Activated CD4-positive, alpha-beta T cell treated with anti-CD3 and anti-CD28 coated beads, Interleukin-2, amount 10 ng/mL, durations not matched to agents 7 days and 5 days (primary cell): Measurements from ENCODE around the gene SCUBE1. TPM values are rescaled to one million over a fixed set of nuclear protein-coding genes. Genes with fewer than 3 reads are reported as not detected.

Experiments
- CTCF ChIA-PET: fragments of 350-600 bp; sonication (Branson Sonifier 250); formaldehyde crosslinking; loops from one replicate; lab custom pipeline; 2021; ENCODE audit warnings: antibody characterized with exemption; lab: Charles Lee
- POLR2A ChIA-PET: fragments of 350-600 bp; sonication (Branson Sonifier 250); formaldehyde crosslinking; loops from one replicate; lab custom pipeline; 2021; ENCODE audit warnings: antibody characterized with exemption; lab: Charles Lee
- DNase-seq: peaks from one replicate; pipeline ENCODE4 v3.0.0-alpha.2; 2020
- H3K27ac Mint-ChIP-seq: one replicate; pipeline ENCODE4 v1.8.0; 2021; ENCODE audit warnings: mild to moderate bottlenecking, moderate library complexity, mixed read lengths
- H3K27me3 Mint-ChIP-seq: one replicate; pipeline ENCODE4 v1.8.0; 2021; ENCODE audit warnings: mixed read lengths
- H3K36me3 Mint-ChIP-seq: one replicate; pipeline ENCODE4 v1.8.0; 2021; ENCODE audit warnings: low read depth, mixed read lengths
- H3K4me1 Mint-ChIP-seq: one replicate; pipeline ENCODE4 v1.8.0; 2021; ENCODE audit warnings: mixed read lengths
- H3K4me3 Mint-ChIP-seq: one replicate; pipeline ENCODE4 v1.8.0; 2021; ENCODE audit warnings: mild to moderate bottlenecking, moderate library complexity, mixed read lengths
- H3K9me3 Mint-ChIP-seq: one replicate; pipeline ENCODE4 v1.8.0; 2021; ENCODE audit warnings: mixed read lengths
- total RNA-seq, 2 experiments: library from RNA; stranded (reverse); gene quantifications; one replicate each; pipeline ENCODE4 v1.2.3, GENCODE V29; 2021

Gene SCUBE1
- total RNA-seq, 2 experiments from 2014 or later, result not detected

DNA sequence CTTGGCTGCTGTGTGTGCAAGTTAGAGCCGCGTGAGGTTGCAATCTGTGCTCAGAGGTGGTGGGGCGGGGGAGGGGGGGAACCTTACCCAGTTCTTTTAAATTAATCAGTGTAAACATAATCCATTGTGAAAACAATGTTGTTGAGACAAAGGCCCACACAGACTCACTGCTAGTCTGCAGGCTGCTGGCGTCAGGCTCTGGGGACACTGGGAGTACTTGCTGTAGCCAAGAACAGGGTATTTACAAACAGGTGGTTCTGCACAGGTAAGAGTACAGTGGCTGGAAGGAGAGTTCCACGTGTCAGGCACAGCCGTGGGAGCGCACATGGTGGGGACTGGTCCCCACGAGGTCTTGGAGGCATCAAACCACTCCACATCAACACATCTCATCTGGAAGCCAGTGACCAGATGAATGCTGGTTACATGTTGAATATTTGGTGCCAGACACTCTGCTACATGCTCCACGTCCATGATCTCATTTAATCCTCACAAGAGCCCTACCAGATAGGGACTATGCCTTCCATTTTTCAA, 27.4 kb downstream of the SCUBE1 start:
- no peaks in the 10 kb centered on the region for H3K27me3 Mint-ChIP-seq
- H3K4me1 Mint-ChIP-seq, result no peaks in the 10 kb centered on the region
- no peaks in the 10 kb centered on the region for H3K36me3 Mint-ChIP-seq
- no peak for DNase-seq
- no peaks in the 10 kb centered on the region for H3K9me3 Mint-ChIP-seq
- CTCF ChIA-PET, result interaction anchor here (1.0 kb wide), 1 partner anchor 19 kb away, joined by 3 read pairs; no protein-coding TSS in a partner anchor
- POLR2A ChIA-PET, result no interaction called here
- H3K27ac Mint-ChIP-seq, result no peak overlapping the region
- H3K4me3 Mint-ChIP-seq, result no peak overlapping the region

DNA sequence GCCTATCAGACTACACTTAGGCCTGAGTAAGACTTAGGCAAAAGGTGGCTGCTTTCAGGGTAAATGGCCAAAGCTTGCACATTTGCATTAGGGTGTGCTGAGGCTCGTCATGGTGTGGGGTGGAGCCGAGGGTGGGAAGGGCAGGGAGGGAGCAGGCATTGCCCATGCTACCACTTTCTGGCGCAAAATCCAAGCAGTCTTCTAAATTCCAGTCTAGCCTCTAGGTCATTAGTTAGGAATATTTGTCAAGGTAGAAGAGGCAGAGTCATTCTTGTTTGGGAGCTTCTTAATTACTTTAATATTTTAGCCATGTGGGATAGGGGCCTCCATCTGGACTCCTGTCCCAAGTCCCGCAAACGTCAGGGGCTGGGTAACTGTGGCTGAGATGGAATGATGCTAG, 28.6 kb downstream of the SCUBE1 start:
- peaks cover 2% of the 10 kb centered on the region for H3K27me3 Mint-ChIP-seq
- CTCF ChIA-PET, result interaction anchor here (1.2 kb wide), 1 partner anchor 83 kb away, joined by 3 read pairs; no protein-coding TSS in a partner anchor
- H3K27ac Mint-ChIP-seq, result no peak overlapping the region

DNA sequence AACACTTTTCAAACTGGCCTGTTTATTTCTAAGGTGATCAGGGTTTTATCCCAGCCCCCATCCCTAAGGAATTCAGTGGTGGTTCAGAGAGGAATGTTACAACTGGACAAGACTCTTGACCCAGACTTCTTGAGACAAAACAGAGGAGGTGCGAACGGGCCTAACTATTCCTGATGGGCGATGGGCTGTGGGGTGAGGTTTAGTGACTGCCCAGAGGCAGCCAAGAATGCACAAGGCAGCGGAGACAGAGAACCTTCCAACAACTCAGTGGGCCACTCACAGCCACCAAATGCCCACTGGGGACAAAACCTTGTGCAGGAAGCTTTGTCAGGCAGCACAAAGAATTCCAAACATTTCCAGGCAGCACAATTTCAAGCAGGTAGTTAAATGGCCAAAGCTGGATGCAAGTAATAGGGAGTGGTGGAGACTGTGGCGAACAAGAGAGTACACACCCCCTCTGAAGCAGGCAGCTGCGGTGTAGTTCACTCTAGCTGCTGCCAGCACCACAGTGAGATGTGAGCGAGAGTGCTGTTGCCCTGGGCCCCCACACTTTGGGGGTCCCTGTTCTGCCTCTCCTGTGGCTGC, 29.2 kb downstream of the SCUBE1 start:
- no peaks in the 10 kb centered on the region for H3K4me1 Mint-ChIP-seq
- peaks cover 3% of the 10 kb centered on the region for H3K27me3 Mint-ChIP-seq
- H3K4me3 Mint-ChIP-seq, result no peak overlapping the region
- H3K36me3 Mint-ChIP-seq, result no peaks in the 10 kb centered on the region
- CTCF ChIA-PET, result no interaction called here
- POLR2A ChIA-PET, result no interaction called here
- DNase-seq, result no peak
- no peak overlapping the region for H3K27ac Mint-ChIP-seq
- no peaks in the 10 kb centered on the region for H3K9me3 Mint-ChIP-seq

More for the DNA sequence above, 28.6 kb downstream of the SCUBE1 start:
- no peaks in the 10 kb centered on the region for H3K4me1 Mint-ChIP-seq
- H3K36me3 Mint-ChIP-seq, result no peaks in the 10 kb centered on the region
- DNase-seq, result no peak
- no peak overlapping the region for H3K4me3 Mint-ChIP-seq
- H3K9me3 Mint-ChIP-seq, result no peaks in the 10 kb centered on the region
- POLR2A ChIA-PET, result no interaction called here

DNA sequence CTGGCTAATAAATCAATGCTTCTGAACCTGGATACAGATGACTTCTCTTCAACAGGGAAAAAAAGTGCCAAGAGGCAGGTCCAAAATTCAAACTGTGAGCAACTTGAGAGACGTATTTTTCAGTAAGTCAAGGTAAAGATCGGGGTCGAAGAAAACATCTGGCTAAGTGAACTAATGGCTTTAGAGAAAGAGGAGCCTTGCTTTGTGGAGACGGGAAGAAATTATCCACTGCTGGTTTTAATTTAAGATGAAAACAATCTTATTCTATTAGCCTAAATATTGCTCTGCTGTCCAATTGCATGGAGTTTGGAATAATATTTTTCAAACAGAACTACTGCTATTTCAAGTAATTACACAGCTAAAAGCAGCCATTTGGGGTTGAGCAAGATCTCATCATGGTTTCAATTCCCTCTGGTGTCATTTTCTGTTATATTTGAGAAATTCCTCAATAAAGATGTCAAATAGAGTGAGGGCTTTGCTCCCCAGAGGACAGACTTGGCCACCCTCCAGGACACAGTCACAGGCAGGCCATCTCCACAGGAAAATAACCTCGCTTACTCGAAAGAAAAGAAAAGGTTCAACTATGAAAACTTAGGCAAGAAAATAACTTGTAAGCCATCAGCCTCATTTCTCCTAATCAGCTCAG, 29.8 kb downstream of the SCUBE1 start:
- H3K27me3 Mint-ChIP-seq, result peaks cover 3% of the 10 kb centered on the region
- DNase-seq, result no peak
- H3K36me3 Mint-ChIP-seq, result no peaks in the 10 kb centered on the region
- ChIA-PET CTCF (interaction anchor here (1.3 kb wide), 1 partner anchor 33 kb away, joined by 4 read pairs; no protein-coding TSS in a partner anchor), POLR2A (no interaction called here)
- no peak overlapping the region for H3K27ac Mint-ChIP-seq
- H3K9me3 Mint-ChIP-seq, result no peaks in the 10 kb centered on the region
- no peak overlapping the region for H3K4me3 Mint-ChIP-seq
- H3K4me1 Mint-ChIP-seq, result no peaks in the 10 kb centered on the region

DNA sequence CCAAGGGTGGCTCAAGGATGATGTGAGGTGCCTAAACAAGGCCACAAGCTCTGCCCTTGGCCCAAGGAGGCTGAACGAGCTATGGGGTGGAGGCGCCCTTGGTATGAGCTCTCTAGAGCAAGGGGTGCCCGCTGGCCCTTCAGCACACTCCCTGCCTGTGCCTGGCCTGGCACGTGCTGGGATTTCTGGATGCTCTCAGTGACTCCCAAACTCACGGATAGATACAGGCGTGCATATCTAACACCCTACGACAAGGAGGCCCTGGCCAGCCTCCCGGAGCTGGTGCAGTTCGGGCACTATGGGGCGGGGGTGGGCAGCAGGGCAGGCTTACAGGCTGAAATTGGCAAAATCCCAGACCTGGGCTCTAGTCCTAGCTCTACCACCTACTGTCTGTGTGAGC, 30.6 kb downstream of the SCUBE1 start:
- Mint-ChIP-seq H3K36me3 (no peaks in the 10 kb centered on the region), H3K9me3 (no peaks in the 10 kb centered on the region), H3K27me3 (peaks cover 3% of the 10 kb centered on the region), H3K27ac (no peak overlapping the region), H3K4me1 (no peaks in the 10 kb centered on the region), H3K4me3 (no peak overlapping the region)
- DNase-seq, result no peak
- POLR2A ChIA-PET, result no interaction called here
- CTCF ChIA-PET, result interaction anchor here (1.3 kb wide), 1 partner anchor 33 kb away, joined by 4 read pairs; no protein-coding TSS in a partner anchor

DNA sequence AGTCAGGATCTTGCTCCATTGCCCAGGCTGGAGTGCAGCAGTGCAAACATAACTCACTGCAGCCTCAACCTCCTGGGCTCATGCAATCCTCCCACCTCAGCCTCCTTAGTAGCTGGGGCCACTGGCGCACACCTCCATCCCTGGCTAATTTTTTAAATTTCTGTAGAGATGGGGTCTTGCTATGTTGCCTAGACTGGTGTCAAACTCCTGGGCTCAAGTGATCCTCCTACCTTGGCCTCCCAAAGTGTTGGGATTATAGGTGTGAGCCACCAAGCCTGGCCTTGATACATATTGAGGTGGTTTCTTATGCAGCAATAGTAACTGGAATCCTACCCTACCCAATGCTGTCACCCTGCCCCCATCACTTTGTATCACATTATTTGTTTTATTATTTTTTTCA, 32.4 kb downstream of the SCUBE1 start:
- H3K36me3 Mint-ChIP-seq, result no peaks in the 10 kb centered on the region
- H3K27ac Mint-ChIP-seq, result no peak overlapping the region
- ChIA-PET CTCF (no interaction called here), POLR2A (no interaction called here)
- DNase-seq, result no peak
- no peaks in the 10 kb centered on the region for H3K9me3 Mint-ChIP-seq
- H3K27me3 Mint-ChIP-seq, result peaks cover 3% of the 10 kb centered on the region
- H3K4me3 Mint-ChIP-seq, result no peak overlapping the region
- H3K4me1 Mint-ChIP-seq, result no peaks in the 10 kb centered on the region

DNA sequence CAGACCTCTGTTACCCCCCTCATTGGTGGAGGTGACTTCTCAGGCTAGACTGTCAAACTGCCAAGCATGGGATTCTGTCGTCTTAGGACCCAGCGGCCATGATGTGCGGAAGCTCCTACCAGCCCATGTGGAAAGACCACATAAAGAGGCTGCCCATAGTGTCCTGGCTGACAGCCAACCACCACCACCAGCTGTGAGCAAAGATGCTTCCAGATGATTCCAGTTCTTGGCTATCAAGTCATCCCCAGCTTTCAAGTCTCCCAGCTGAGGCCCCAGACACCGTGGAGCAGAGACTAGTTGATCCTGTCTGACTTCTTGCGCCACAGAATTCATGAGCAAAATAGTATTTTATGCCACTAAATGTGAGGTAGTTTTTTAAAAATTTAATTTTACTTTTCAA, 32.9 kb downstream of the SCUBE1 start:
- Mint-ChIP-seq H3K27me3 (peaks cover 3% of the 10 kb centered on the region), H3K27ac (no peak overlapping the region), H3K36me3 (no peaks in the 10 kb centered on the region), H3K9me3 (no peaks in the 10 kb centered on the region), H3K4me3 (no peak overlapping the region), H3K4me1 (no peaks in the 10 kb centered on the region)
- ChIA-PET POLR2A (no interaction called here), CTCF (interaction anchor here (0.6 kb wide), 1 partner anchor 1687 kb away, joined by 3 read pairs; no protein-coding TSS in a partner anchor)
- DNase-seq, result no peak

DNA sequence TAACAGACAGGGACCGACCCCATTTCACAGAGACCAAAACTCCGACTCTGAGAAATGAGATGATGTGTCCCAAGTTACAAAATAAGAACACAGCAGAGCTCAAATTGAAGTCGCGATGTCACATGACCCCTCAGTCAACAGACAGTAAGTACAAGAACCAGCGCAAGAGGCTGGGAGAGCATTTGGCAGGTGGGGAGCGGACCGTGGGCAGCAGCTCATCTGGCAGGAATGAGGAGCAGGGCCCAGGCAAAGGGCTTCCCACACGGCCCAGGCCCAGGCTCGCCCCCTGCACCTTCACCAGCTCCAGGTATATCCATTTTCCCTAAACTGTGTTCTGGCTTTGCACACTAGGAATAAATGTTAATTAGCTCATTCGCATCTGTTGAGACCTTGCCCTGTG, 34.3 kb downstream of the SCUBE1 start:
- no peaks in the 10 kb centered on the region for H3K4me1 Mint-ChIP-seq
- H3K27me3 Mint-ChIP-seq, result peaks cover 3% of the 10 kb centered on the region
- H3K9me3 Mint-ChIP-seq, result no peaks in the 10 kb centered on the region
- no peak overlapping the region for H3K4me3 Mint-ChIP-seq
- ChIA-PET POLR2A (no interaction called here), CTCF (interaction anchor here (0.9 to 1.2 kb wide), 2 partner anchors 31 to 37 kb away, joined by 3 read pairs; no protein-coding TSS in a partner anchor)
- no peak for DNase-seq
- H3K27ac Mint-ChIP-seq, result no peak overlapping the region
- H3K36me3 Mint-ChIP-seq, result no peaks in the 10 kb centered on the region

DNA sequence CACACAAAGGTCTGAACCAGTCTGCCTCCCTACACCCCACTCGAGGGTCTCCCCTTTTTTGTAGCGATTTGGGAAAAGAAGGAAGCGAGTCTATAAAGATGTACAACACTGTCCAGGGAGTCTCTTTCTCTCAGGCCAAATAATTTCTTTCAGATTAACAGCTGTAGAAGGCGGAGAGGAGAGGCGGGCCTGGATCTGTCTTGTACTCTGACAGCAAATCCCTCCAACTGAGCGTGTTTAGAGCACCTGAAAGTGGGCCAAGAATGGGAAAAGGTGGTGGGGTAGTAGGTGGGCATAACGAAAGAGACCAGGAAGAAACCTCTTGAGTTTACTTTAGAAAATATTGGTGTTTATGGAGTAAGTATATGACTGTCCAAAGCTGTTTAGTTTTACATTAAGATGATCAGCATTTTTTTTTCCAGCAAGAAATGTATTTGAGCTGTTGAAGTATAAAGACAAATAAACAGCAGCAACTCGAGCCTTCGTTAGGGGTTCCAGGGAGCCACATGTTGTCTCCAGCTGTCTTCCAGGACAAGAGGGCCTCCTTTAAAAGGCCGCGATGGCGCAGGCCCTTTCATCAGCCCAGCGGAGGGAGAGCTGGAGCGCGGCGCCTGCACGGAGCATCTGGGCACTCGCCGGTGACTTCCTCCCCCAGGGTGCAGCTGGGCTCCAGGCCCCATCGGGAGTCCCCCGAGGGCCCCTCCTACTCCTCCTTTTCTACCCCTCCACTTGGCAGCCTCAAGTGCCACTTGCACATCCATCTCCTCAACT, 34.9 kb downstream of the SCUBE1 start:
- no peak overlapping the region for H3K27ac Mint-ChIP-seq
- peaks cover 3% of the 10 kb centered on the region for H3K27me3 Mint-ChIP-seq
- no peak overlapping the region for H3K4me3 Mint-ChIP-seq
- ChIA-PET CTCF (interaction anchor here (1.2 kb wide), 1 partner anchor 38 kb away, joined by 3 read pairs; no protein-coding TSS in a partner anchor), POLR2A (no interaction called here)
- H3K36me3 Mint-ChIP-seq, result no peaks in the 10 kb centered on the region
- no peaks in the 10 kb centered on the region for H3K9me3 Mint-ChIP-seq
- H3K4me1 Mint-ChIP-seq, result no peaks in the 10 kb centered on the region
- no peak for DNase-seq

DNA sequence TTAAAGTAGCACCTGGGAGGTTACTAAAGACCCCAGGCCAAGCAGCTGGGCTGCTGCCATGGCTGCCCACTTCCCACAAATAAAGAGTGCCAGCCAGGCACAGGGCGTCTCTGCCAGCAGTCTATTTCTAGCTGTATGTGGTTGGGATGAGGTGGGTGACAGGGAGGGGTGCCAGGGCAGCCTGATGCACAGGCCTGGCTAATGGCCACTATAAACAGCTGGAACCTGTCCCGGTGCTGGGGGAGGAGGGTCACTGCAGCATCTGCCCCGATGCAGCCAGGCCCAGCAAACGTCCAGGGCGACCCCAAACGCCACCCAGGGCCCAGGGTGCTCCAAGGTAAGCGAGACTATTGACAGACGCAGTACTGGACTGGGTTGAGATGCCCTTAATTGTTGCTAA, 37.4 kb downstream of the SCUBE1 start:
- Mint-ChIP-seq H3K9me3 (no peaks in the 10 kb centered on the region), H3K36me3 (no peaks in the 10 kb centered on the region), H3K27ac (no peak overlapping the region), H3K27me3 (peaks cover 3% of the 10 kb centered on the region), H3K4me1 (no peaks in the 10 kb centered on the region), H3K4me3 (no peak overlapping the region)
- ChIA-PET POLR2A (no interaction called here), CTCF (no interaction called here)
- no peak for DNase-seq

DNA sequence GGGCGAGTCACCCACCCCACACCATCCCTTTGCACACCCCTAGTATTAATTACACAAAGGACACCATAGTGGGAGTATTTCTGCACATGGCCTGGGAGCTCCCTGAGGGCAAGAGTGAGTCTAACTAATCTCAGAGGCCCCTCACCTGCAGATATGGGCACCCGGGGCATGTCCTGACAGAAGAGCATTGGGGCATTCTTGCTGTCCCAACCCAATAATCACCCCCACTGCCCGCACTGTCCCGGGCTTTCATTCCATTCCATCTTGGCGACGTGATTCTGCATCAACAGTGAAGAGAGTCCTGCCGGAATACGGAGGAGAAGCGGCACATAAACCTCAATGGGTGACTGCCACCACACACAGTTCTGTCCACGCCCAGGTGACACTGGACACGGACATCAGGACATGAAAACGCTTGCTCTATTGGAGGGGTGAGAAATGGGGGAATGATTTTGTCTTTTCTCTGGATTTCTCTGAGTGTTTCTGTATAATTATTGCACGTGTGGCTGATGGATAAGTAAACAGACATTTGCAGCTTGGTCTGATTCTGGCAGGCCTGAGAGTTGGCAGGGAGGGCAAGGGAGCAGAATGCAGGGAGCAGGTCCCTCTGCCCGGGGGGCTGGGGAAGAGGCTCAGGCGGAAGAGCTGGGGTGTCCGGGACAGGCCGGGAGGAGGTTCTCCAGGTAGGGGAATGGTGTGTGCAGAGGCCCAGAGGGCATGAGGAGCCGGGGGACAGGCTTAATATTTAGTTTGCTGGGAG, 38.2 kb downstream of the SCUBE1 start:
- ChIA-PET POLR2A (no interaction called here), CTCF (no interaction called here)
- H3K4me1 Mint-ChIP-seq, result no peaks in the 10 kb centered on the region
- DNase-seq, result no peak
- no peaks in the 10 kb centered on the region for H3K36me3 Mint-ChIP-seq
- H3K9me3 Mint-ChIP-seq, result no peaks in the 10 kb centered on the region
- H3K4me3 Mint-ChIP-seq, result no peak overlapping the region
- no peak overlapping the region for H3K27ac Mint-ChIP-seq
- peaks cover 3% of the 10 kb centered on the region for H3K27me3 Mint-ChIP-seq

DNA sequence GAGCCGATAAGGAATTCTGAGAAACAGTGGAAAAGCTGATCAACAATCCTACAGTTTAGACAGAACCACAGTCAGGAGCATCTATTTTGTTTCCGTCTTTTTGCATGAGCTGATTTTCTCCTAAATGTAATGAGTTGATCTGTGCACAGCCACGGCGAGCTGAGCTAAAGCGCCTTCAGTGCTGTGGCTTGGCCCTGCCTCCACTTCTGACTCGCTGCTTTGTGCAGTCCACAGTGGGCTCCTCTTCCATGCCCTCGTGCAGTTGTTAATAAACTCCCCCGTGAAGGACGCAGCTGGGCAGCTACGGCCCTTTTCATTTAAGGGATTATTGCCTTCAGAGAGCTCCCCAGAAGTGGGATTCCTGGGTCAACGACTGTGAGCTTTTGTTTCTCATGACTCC, 39.4 kb downstream of the SCUBE1 start:
- CTCF ChIA-PET, result interaction anchor here (1.2 kb wide), 1 partner anchor 42 kb away, joined by 3 read pairs; no protein-coding TSS in a partner anchor
- no peak for DNase-seq
- no peaks in the 10 kb centered on the region for H3K27me3 Mint-ChIP-seq
- no peaks in the 10 kb centered on the region for H3K9me3 Mint-ChIP-seq
- no peaks in the 10 kb centered on the region for H3K4me1 Mint-ChIP-seq
- no peaks in the 10 kb centered on the region for H3K36me3 Mint-ChIP-seq
- POLR2A ChIA-PET, result no interaction called here
- no peak overlapping the region for H3K27ac Mint-ChIP-seq
- no peak overlapping the region for H3K4me3 Mint-ChIP-seq
